ENCODE measurements around the gene RAVER1.

RAVER1 gene

GRCh38 chr19:10268071-10268470, 65.3 kb downstream of the RAVER1 start:
- no peak overlapping the region for H3K4me3 ChIP-seq (ENCODE audit: low read length)
- TF ChIP-seq ZNF274 (IDR thresholded peaks at IDR 0.05; ENCODE audit: low read depth, low read length): no peak

- no peak for TF ChIP-seq ZNF274 (IDR thresholded peaks at IDR 0.05; ENCODE audit: low read depth, low read length)
- H3K4me3 ChIP-seq (ENCODE audit: low read length): no peak overlapping the region
Observed at GRCh38 chr19:10266706-10267105, 66.6 kb downstream of the RAVER1 start.

All from GM08714 (cell line).